IMR-90 (cell line): Measurements from ENCODE around the gene DCAKD. TPM values are rescaled to one million over a fixed set of nuclear protein-coding genes. Genes with fewer than 3 reads are reported as not detected.
A peak's percentile ranks its signal among the peaks of the same experiment; 100 is the strongest.

Experiments used
- ATAC-seq: fragments of 200-7000 bp; cut with Tn5 transposase; 2 replicates; pipeline ENCODE4 v1.9.1; 2020; ENCODE audit warnings: low read depth, mild to moderate bottlenecking, moderate library complexity
- BruUV-seq: library from RNA; stranded (reverse); fragments of 400-500 nt; replicated peaks from 2 replicates; lab custom pipeline; 2021; lab: Mats Ljungman, UMichigan
- CTCF ChIA-PET: fragments of 300-600 bp; formaldehyde crosslinking; extraction: SDS; loops from one replicate; lab custom pipeline; 2021; ENCODE audit warnings: antibody characterized with exemption; lab: Yijun Ruan, JAX
- POLR2A ChIA-PET: fragments of 300-600 bp; sonication (Branson Sonifier 250); formaldehyde crosslinking; loops from one replicate; lab custom pipeline; 2022; ENCODE audit warnings: antibody characterized with exemption; ENCODE audit not compliant: unreplicated experiment; lab: Charles Lee
- DNase-seq: peaks from one replicate; pipeline ENCODE4 v3.0.0; 2013
- H2AFZ ChIP-seq: replicated peaks from 2 replicates; pipeline ENCODE3; 2013; ENCODE audit warnings: low read length, mild to moderate bottlenecking; ENCODE audit not compliant: poor library complexity
- H2AK5ac ChIP-seq: 2 replicates; pipeline ENCODE4 v1.6.1; 2013; ENCODE audit warnings: low read depth, low read length, inconsistent platforms
- H2AK9ac ChIP-seq: replicated peaks from 2 replicates; pipeline ENCODE3; 2013; ENCODE audit warnings: mild to moderate bottlenecking, low read depth, low read length, moderate library complexity; ENCODE audit not compliant: poor library complexity
- H2BK120ac ChIP-seq: 2 replicates; pipeline ENCODE4 v1.6.1; 2013; ENCODE audit warnings: low read depth, low read length, inconsistent platforms
- H2BK15ac ChIP-seq: 3 replicates; pipeline ENCODE4 v1.6.1; 2013; ENCODE audit warnings: low read depth, low read length, inconsistent platforms
- H2BK20ac ChIP-seq: 2 replicates; pipeline ENCODE4 v1.6.1; 2013; ENCODE audit warnings: low read depth, mild to moderate bottlenecking, inconsistent platforms, low read length, moderate library complexity
- H2BK5ac ChIP-seq: 2 replicates; pipeline ENCODE4 v1.6.1; 2013; ENCODE audit warnings: mild to moderate bottlenecking, low read depth, low read length, inconsistent platforms; ENCODE audit not compliant: poor library complexity, severe bottlenecking
- H3K14ac ChIP-seq: replicated peaks from 2 replicates; pipeline ENCODE4 v1.6.1; 2013; ENCODE audit warnings: low read depth, low read length, inconsistent platforms
- H3K18ac ChIP-seq: 2 replicates; pipeline ENCODE4 v1.6.1; 2013; ENCODE audit warnings: low read depth, low read length, control low read depth
- H3K23ac ChIP-seq: 2 replicates; pipeline ENCODE4 v1.6.1; 2013; ENCODE audit warnings: low read depth, low read length, inconsistent platforms
- H3K27ac ChIP-seq: 2 replicates; pipeline ENCODE4 v1.5.1; 2013; ENCODE audit warnings: mild to moderate bottlenecking, control low read depth, low read length; ENCODE audit not compliant: insufficient read depth
- H3K27me3 ChIP-seq: 2 replicates; pipeline ENCODE4 v1.6.1; 2013; ENCODE audit warnings: low read length; ENCODE audit not compliant: control insufficient read depth, insufficient read depth
- H3K36me3 ChIP-seq: 2 replicates; pipeline ENCODE4 v1.6.1; 2013; ENCODE audit warnings: low read length, mixed read lengths; ENCODE audit not compliant: control insufficient read depth, insufficient read depth
- H3K4ac ChIP-seq: 2 replicates; pipeline ENCODE4 v1.6.1; 2013; ENCODE audit warnings: low read depth, low read length, inconsistent platforms
- H3K4me1 ChIP-seq: 2 replicates; pipeline ENCODE4 v1.6.1; 2013; ENCODE audit warnings: low read length, mixed read lengths; ENCODE audit not compliant: control insufficient read depth, insufficient read depth
- H3K4me2 ChIP-seq: 2 replicates; pipeline ENCODE4 v1.6.1; 2013; ENCODE audit warnings: low read depth, mild to moderate bottlenecking, control low read depth, low read length, moderate library complexity
- H3K4me3 ChIP-seq: 2 replicates; pipeline ENCODE4 v1.5.1; 2013; ENCODE audit warnings: low read depth, mild to moderate bottlenecking, control low read depth, low read length, moderate library complexity; ENCODE audit not compliant: insufficient read depth
- H3K56ac ChIP-seq: 2 replicates; pipeline ENCODE4 v1.6.1; 2013; ENCODE audit warnings: low read length, inconsistent platforms; ENCODE audit not compliant: insufficient read depth; ENCODE audit errors: extremely low read depth
- H3K79me1 ChIP-seq, 2 experiments: 2 replicates each; pipeline ENCODE4 v1.6.1; 2013; ENCODE audit warnings: low read length in 2 of 2, inconsistent platforms in 1 of 2, low read depth in 1 of 2
- H3K9ac ChIP-seq: 2 replicates; pipeline ENCODE4 v1.6.1; 2013; ENCODE audit warnings: low read depth, low read length, control low read depth
- H3K9me1 ChIP-seq: 2 replicates; pipeline ENCODE4 v1.6.1; 2013; ENCODE audit warnings: low read length, inconsistent platforms; ENCODE audit not compliant: insufficient read depth
- H3K9me3 ChIP-seq: 2 replicates; pipeline ENCODE4 v1.6.1; 2013; ENCODE audit warnings: low read length; ENCODE audit not compliant: control insufficient read depth, insufficient read depth
- H4K20me1 ChIP-seq: 2 replicates; pipeline ENCODE4 v1.6.1; 2013; ENCODE audit warnings: low read length, inconsistent platforms; ENCODE audit not compliant: insufficient read depth
- H4K5ac ChIP-seq: 2 replicates; pipeline ENCODE4 v1.6.1; 2013; ENCODE audit warnings: mild to moderate bottlenecking, low read depth, low read length, control low read depth
- H4K8ac ChIP-seq, 2 experiments: 2 replicates each; pipeline ENCODE4 v1.6.1; 2013; ENCODE audit warnings: low read depth in 2 of 2, low read length in 2 of 2, control low read depth in 1 of 2, inconsistent platforms in 1 of 2
- H4K91ac ChIP-seq: 2 replicates; pipeline ENCODE4 v1.6.1; 2013; ENCODE audit warnings: low read depth, low read length, inconsistent platforms; ENCODE audit not compliant: insufficient read depth
- BHLHE40 ChIP-seq: fragments of 150-350 bp; IDR thresholded peaks from 2 replicates; pipeline ENCODE4 v1.6.1; 2016; ENCODE audit warnings: mild to moderate bottlenecking, low read depth, low read length
- CEBPB ChIP-seq: IDR thresholded peaks from 2 replicates; pipeline ENCODE4 v1.6.1; 2012; ENCODE audit warnings: low read depth, low read length, improper control_type of control experiment
- CHD1 ChIP-seq: IDR thresholded peaks from 2 replicates; pipeline ENCODE4 v1.6.1; 2012; ENCODE audit warnings: low read depth, low read length, improper control_type of control experiment
- FOS ChIP-seq: fragments of 150-350 bp; IDR thresholded peaks from 2 replicates; pipeline ENCODE4 v1.6.1; 2016; ENCODE audit warnings: low read depth, low read length
- MAFK ChIP-seq: IDR thresholded peaks from 2 replicates; pipeline ENCODE4 v1.6.1; 2012; ENCODE audit warnings: low read depth, low read length, improper control_type of control experiment
- MXI1 ChIP-seq: IDR thresholded peaks from 2 replicates; pipeline ENCODE4 v1.6.1; 2012; ENCODE audit warnings: low read depth, mild to moderate bottlenecking, low read length, moderate library complexity, borderline replicate concordance
- NFE2L2 ChIP-seq: fragments of 150-350 bp; IDR thresholded peaks from 2 replicates; pipeline ENCODE4 v1.6.1; 2016; ENCODE audit warnings: low read depth, mild to moderate bottlenecking, low read length
- POLR2A ChIP-seq: IDR thresholded peaks from 2 replicates; pipeline ENCODE4 v1.6.1; 2012; ENCODE audit warnings: mild to moderate bottlenecking, low read depth, low read length
- RAD21 ChIP-seq: IDR thresholded peaks from 2 replicates; pipeline ENCODE4 v1.6.1; 2012; ENCODE audit warnings: low read length, improper control_type of control experiment
- RCOR1 ChIP-seq: IDR thresholded peaks from 2 replicates; pipeline ENCODE4 v1.6.1; 2012; ENCODE audit warnings: mild to moderate bottlenecking, low read length, improper control_type of control experiment; ENCODE audit not compliant: insufficient replicate concordance
- RFX5 ChIP-seq: IDR thresholded peaks from 2 replicates; pipeline ENCODE4 v1.8.0; 2012; ENCODE audit warnings: low read depth, mild to moderate bottlenecking, low read length, moderate library complexity
- SMC3 ChIP-seq: fragments of 150-350 bp; IDR thresholded peaks from 2 replicates; pipeline ENCODE4 v1.6.1; 2016; ENCODE audit warnings: low read depth, mild to moderate bottlenecking, antibody characterized with exemption, low read length, moderate library complexity
- USF2 ChIP-seq: fragments of 150-350 bp; IDR thresholded peaks from 2 replicates; pipeline ENCODE4 v1.6.1; 2017; ENCODE audit warnings: mild to moderate bottlenecking, antibody characterized with exemption, low read length, low read depth
- WGBS, 2 experiments: methylation state at CpG; one replicate each; pipeline versions ENCODE4 v1.1.5 to v1.1.7; 2013; ENCODE audit warnings: missing lambda C conversion rate in 2 of 2; ENCODE audit not compliant: insufficient read length in 1 of 2; ENCODE audit errors: extremely low coverage in 2 of 2; 5-methylcytosine and 5-hydroxymethylcytosine counted together
- dilution Hi-C: fragments of 300-500 bp; cut with HindIII; formaldehyde crosslinking; loops from one replicate; pipeline ENCODE4 v1.14.3; 2018; ENCODE audit warnings: low sequenced_read_pairs; ENCODE audit not compliant: unreplicated experiment
- in situ Hi-C: fragments of 300-500 bp; cut with MboI; formaldehyde crosslinking; loops from 3 replicates; pipeline ENCODE4 v1.14.3; 2019; ENCODE audit warnings: low sequenced_read_pairs, inconsistent platforms, mixed read lengths
- intact Hi-C: fragments of 100-400 bp; cut with micrococcal nuclease; formaldehyde crosslinking; loops from 2 replicates; pipeline ENCODE4 v1.10.0; 2022
- polyA plus RNA-seq, 3 experiments: library from polyadenylated mRNA; depleted of rRNA; stranded (reverse); fragments of >200 nt; gene quantifications; 2 replicates each; pipeline ENCODE4 v1.2.3, GENCODE V29; 2012; ENCODE audit warnings: low replicate concordance in 1 of 3
- total RNA-seq: library from RNA; depleted of rRNA; stranded (reverse); fragments of >200 nt; gene quantifications from 2 replicates; pipeline ENCODE4 v1.2.3, GENCODE V29; 2012
- TF ChIP-seq, protein P1 (sequence below): conservative IDR thresholded peaks from 2 replicates; pipeline ENCODE4 v1.5.1; 2012; ENCODE audit warnings: mild to moderate bottlenecking, low read depth, low read length, improper control_type of control experiment

The DCAKD gene
- total and polyA plus RNA-seq, 2 of the 4 experiments (the other 2 are of a cell fraction) = 31.3 to 47.9 TPM

DNA sequence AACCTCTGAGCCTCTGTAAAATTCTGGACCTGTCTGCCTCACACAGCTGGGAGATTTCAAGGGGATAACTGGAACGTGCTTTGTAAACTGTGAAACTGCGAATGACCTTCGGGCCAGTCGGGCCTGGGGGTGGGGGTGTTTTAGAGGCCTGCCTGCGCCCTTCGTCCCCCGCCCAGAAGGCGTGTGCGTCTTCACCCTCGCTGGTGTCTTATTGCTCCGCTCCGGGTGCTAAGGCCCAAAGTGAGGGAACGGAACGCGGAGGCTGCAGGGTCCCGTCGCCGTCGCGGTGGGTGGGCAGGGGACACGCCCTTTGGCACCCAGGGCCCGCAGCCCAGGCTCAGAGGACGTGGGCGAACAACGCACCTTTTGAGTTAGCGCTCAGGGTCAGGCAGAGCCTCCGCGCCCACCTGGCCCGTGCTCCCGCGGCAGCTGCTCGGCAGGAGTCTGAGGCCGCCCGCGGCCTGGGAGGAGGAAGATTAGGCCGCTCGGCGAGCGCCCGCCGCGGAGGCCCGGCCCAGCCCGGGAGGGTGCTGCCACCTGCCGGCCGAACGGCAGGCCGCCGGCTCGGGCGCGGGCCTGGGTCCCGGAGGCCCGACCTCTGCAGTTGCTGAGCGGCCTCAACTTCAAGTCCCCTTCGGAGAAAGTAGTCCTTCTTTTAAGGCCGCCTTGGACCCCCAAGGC lies 29.7 kb downstream of the DCAKD start:
- Histone ChIP-seq H2BK20ac (no peak overlapping the region), H4K8ac (peak overlapping the region; percentile 86 to 97), H2BK15ac (peak overlapping the region; percentile 32; the same call in 1 of the 3 replicates), H3K4me2 (peak overlapping the region; percentile 89), H3K36me3 (peaks cover 10% of the 10 kb centered on the region), H3K56ac (no peak overlapping the region), H3K9ac (peak overlapping the region; percentile 63), H4K91ac (peak overlapping the region; percentile 63), H3K9me3 (no peaks in the 10 kb centered on the region), H3K14ac (peak overlapping the region; percentile 38; the same call in 1 of the 2 replicates), H2AK5ac (peak overlapping the region; percentile 31), H3K4me3 (peak overlapping the region; percentile 29), H2AK9ac (peak overlapping the region; percentile 91), H3K27me3 (peaks cover 4% of the 10 kb centered on the region; the same call in 1 of the 2 replicates), H3K79me1 (0 out of 4 replicates have a peak, but pooled peaks cover 0 to 2% of the 10 kb centered on the region in 2 experiments), H2BK120ac (peak overlapping the region; percentile 44; the same call in 1 of the 2 replicates), H3K18ac (peak overlapping the region; percentile 44; the same call in 1 of the 2 replicates), H2BK5ac (peak overlapping the region; percentile 4), H3K27ac (peak overlapping the region; percentile 72), H3K9me1 (no peaks in the 10 kb centered on the region), H4K20me1 (no peaks in the 10 kb centered on the region), H3K4me1 (peaks cover 26% of the 10 kb centered on the region), H2AFZ (peak overlapping the region; percentile 97), H3K4ac (peak overlapping the region; percentile 54), H4K5ac (peak overlapping the region; percentile 65; the same call in 1 of the 2 replicates), H3K23ac (no peak overlapping the region)
- BruUV-seq = no TSS peak
- POLR2A ChIA-PET = interaction anchor here (0.6 kb wide), 1 partner anchor 1378 kb away, joined by 3 read pairs; no protein-coding TSS in a partner anchor
- dilution Hi-C loops = no loop called here
- 20% methylated on average over 13 of the region's 57 CpGs; no CpG with 5 or more reads in 1 of the 2 experiments for WGBS, 2 experiments
- DNase-seq (peak; percentile 47), ATAC-seq (peak; percentile 77)
- intact Hi-C loops = loop anchor here (1.0 kb wide), 1 partner anchor 101 kb away; no protein-coding TSS in a partner anchor
- CTCF ChIA-PET = interaction anchor here (0.7 to 5.4 kb wide), 10 partner anchors 16 to 120 kb away, joined by 3 to 62 read pairs (median 4); partner anchors contain the start of gene GFAP
- in situ Hi-C loops = no loop called here
- TF ChIP-seq MXI1 (no peak), RAD21 (peak; percentile 91), MAFK (no peak), POLR2A (no peak), SMC3 (peak; percentile 89), NFE2L2 (no peak), RFX5 (no peak), CEBPB (no peak), RCOR1 (no peak), FOS (no peak), CHD1 (no peak), BHLHE40 (no peak; the same call in 1 of the 2 replicates), USF2 (no peak)
- TF ChIP-seq, protein P1, sequence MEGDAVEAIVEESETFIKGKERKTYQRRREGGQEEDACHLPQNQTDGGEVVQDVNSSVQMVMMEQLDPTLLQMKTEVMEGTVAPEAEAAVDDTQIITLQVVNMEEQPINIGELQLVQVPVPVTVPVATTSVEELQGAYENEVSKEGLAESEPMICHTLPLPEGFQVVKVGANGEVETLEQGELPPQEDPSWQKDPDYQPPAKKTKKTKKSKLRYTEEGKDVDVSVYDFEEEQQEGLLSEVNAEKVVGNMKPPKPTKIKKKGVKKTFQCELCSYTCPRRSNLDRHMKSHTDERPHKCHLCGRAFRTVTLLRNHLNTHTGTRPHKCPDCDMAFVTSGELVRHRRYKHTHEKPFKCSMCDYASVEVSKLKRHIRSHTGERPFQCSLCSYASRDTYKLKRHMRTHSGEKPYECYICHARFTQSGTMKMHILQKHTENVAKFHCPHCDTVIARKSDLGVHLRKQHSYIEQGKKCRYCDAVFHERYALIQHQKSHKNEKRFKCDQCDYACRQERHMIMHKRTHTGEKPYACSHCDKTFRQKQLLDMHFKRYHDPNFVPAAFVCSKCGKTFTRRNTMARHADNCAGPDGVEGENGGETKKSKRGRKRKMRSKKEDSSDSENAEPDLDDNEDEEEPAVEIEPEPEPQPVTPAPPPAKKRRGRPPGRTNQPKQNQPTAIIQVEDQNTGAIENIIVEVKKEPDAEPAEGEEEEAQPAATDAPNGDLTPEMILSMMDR = peak; percentile 95
